GM20000 (cell line): ENCODE measurements around the gene ZNF558.

Source experiments
- DNase-seq: peaks from one replicate; pipeline ENCODE4 v3.0.0; 2012; ENCODE audit warnings: low spot score
- CTCF ChIP-seq: IDR thresholded peaks from 2 replicates; pipeline ENCODE4 v1.5.1; 2012; ENCODE audit warnings: mild to moderate bottlenecking, control low read depth; ENCODE audit errors: extremely low read depth, missing control alignments

ZNF558 gene

GRCh38 chr19:8850488-8850887 is 18.4 kb upstream of the ZNF558 start:
- no peak for TF ChIP-seq CTCF
- DNase-seq, result no peak

- DNase-seq, result no peak
- no peak for TF ChIP-seq CTCF
These were observed 17.1 kb upstream of the ZNF558 start for GRCh38 chr19:8849232-8849631.

GRCh38 chr19:8846819-8847218 is 14.7 kb upstream of the ZNF558 start:
- no peak for DNase-seq
- no peak for TF ChIP-seq CTCF

- TF ChIP-seq CTCF, result no peak
- DNase-seq, result no peak
These were observed 8.6 kb upstream of the ZNF558 start for GRCh38 chr19:8840708-8841107.

GRCh38 chr19:8835877-8836276 is 3.8 kb upstream of the ZNF558 start:
- no peak for TF ChIP-seq CTCF
- no peak for DNase-seq

GRCh38 chr19:8835446-8835845 is 3.3 kb upstream of the ZNF558 start:
- no peak for DNase-seq
- TF ChIP-seq CTCF, result no peak

- no peak for TF ChIP-seq CTCF
- no peak for DNase-seq
These were observed 322 bp downstream of the ZNF558 start for GRCh38 chr19:8831832-8832131.
